NT2/D1 (cell line): Measurements from ENCODE around the gene RAB39A.

Experiments used
- SUZ12 ChIP-seq: IDR thresholded peaks from 2 replicates; pipeline ENCODE4 v1.6.1; 2011; ENCODE audit not compliant: insufficient read length, insufficient read depth; ENCODE audit errors: extremely low read depth
- YY1 ChIP-seq: IDR thresholded peaks from 2 replicates; pipeline ENCODE4 v1.6.1; 2011; ENCODE audit not compliant: insufficient read length, insufficient read depth
- ZNF274 ChIP-seq: IDR thresholded peaks from 2 replicates; pipeline ENCODE4 v1.6.1; 2011; ENCODE audit warnings: mild to moderate bottlenecking, low read depth, low read length

GRCh38 chr11:108007819-108008218 lies 79.6 kb downstream of the RAB39A start:
- no peak for TF ChIP-seq ZNF274
- no peak for TF ChIP-seq YY1
- no peak for TF ChIP-seq SUZ12
